HG03025 (cell line): ENCODE data around the gene CYP3A4.
"Not testable (repeated sequence)": the region's sequence is repeated elsewhere in the genome, so short reads cannot be mapped to it uniquely, and the experiment has no call there.

ENCODE experiments used
- ATAC-seq: cut with Tn5 transposase; IDR thresholded peaks from one replicate; pipeline ENCODE4 v1.9.1; 2021; ENCODE audit warnings: mild to moderate bottlenecking, moderate library complexity; ENCODE audit not compliant: unreplicated experiment, low FRiP score

The CYP3A4 gene

GRCh38 chr7:99794585-99795502 lies 10.9 kb upstream of the CYP3A4 start:
- no peak for ATAC-seq

- ATAC-seq, result no peak
Measured at GRCh38 chr7:99793443-99793842, 9.5 kb upstream of the CYP3A4 start.

GRCh38 chr7:99792967-99793366 lies 9.0 kb upstream of the CYP3A4 start:
- ATAC-seq, result no peak

DNA sequence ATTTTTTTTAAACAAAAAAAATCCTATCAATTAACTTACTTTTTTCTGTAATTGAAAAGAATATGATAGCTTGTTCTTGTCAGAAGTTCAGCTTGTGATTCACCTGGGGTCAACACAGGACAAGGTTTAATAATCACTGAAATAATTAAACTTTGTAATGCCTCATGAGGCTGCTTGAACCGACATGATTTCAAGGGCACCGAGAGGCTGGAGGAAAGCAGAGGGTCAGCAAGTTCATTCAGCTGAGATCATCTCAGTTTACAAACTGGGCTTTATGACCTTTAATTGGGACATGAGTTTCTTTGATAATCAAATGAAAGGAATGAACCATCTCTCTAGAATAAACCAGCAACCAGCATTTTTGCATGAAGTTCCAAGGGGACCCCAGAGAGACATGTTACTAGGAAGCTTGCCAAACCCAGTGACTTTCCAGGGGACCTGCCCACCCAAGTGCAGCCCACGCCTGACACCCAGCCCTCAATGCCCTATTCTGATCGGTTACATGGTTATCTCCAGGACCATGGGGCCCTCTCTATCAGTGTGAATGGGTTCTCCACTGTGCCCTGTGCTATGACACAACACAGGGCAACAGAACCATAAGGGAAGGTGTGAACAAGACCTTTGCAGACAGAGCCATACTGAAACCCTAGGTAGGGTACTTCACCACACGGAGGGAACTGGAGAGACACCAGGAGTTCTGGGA lies 7.8 kb upstream of the CYP3A4 start:
- no peak for ATAC-seq

GRCh38 chr7:99791021-99791420 lies 7.0 kb upstream of the CYP3A4 start:
- ATAC-seq, result no peak

DNA sequence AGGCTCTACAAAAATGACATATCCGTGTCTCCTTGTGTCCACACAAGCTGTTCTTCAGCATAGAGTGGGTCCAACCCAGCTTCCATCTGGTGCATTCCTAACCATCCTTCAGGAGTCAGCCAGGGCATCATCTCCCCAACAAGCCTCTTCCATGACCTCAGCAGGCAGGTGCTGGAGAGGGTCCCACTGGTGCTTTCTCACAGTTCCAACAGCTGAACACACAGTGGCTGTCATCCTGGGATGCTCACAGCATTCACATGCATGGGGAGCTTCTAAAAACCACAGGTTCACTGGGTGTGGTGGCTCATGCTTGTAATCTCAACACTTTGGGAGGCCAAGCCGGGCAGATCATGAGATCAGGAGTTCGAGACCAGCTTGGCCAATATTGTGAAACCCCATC lies 6.4 kb upstream of the CYP3A4 start:
- no peak for ATAC-seq

GRCh38 chr7:99789441-99790070 lies 5.6 kb upstream of the CYP3A4 start:
- ATAC-seq, result no peak

DNA sequence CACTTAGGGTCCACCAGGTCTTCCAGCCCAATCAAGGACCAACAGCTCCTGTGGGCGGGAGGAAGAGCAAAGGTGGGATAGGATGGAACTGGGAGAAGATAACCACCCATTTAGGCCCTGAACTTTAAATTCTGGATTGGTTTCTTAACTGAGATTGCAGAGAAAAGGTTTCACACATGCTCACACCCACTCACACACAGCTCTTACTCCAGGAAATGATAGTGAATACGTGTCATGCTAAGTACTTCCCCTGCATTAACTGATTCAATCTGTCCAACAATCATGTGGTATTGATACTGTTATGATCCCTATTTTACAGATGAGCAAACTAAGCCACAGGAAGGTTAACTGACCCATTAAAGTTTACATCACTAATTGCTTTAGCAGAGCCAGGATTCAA lies 4.6 kb upstream of the CYP3A4 start:
- no peak for ATAC-seq

DNA sequence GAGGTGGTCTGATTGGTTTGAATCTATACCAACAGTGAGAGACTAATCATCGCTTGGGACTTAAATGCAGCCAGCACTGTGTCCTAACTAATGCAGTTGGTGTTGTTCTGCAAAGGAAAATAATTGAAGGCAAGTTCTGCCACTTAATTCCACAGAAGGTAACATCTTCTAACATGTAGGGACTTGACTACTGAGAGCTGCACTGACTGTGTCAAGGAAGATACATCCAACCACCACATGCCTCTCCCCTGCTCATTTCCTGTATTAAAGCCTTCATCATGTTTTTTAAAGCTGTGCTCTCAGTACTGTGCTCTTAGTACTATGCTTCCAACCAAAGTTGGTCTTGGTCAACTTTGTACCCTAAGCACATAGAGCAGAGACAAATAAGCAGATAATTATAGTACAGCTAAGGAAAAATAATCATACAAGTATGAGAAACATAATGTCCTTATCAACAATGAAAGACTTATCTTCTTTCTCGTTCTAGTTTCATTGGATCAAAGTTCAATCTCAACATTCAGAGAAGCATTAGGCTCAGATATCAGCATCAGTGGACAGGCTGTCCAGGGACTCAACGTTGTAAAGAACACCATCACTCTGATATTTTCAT lies 2.8 kb upstream of the CYP3A4 start:
- ATAC-seq, result no peak

- not testable (repeated sequence) for ATAC-seq
Measured at GRCh38 chr7:99785654-99786053, 1.7 kb upstream of the CYP3A4 start.

- no peak for ATAC-seq
Measured at GRCh38 chr7:99782012-99782953, 1.7 kb downstream of the CYP3A4 start.

DNA sequence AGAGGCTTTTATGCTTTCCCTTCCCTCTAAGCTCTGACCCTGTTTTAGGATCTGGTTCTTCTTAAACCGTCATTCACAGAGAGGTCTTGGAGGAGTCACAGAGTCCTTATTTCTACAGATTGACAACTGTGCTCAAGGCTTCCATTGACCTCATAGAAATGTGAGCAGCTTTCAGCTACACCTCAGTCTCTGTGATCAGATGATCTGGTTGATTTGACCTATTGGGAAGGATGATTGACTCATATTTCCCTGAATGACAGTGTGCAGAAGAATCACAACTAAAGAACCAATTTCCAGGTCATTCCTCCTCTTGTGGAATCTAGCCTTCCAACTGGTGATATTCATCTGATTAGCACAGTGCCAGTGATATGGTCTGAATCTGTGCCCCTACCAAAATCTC lies 3.4 kb downstream of the CYP3A4 start:
- ATAC-seq, result no peak

DNA sequence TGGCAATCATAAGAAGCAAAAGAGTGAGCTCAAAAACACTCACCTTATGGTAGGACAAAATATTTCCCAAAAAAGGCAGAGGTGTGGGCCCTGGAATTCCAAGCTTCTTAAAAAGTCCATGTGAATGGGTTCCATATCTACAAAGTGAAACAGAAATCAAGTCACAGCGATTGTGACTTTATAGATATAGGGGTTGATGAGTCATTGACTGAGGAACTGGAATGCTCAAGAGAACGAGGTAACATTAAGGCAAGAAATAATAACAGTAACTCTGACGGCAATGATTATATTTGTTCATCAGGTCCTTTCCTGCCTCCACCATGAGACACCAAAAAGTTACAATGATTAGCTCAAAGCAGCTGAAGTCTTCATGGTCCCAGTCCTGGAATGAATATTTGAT lies 4.0 kb downstream of the CYP3A4 start:
- no peak for ATAC-seq

GRCh38 chr7:99778880-99779279 lies 5.1 kb downstream of the CYP3A4 start:
- ATAC-seq, result no peak

- not testable (repeated sequence) for ATAC-seq
Measured at GRCh38 chr7:99773395-99773794, 10.6 kb downstream of the CYP3A4 start.

- no peak for ATAC-seq
Measured at GRCh38 chr7:99772565-99772964, 11.4 kb downstream of the CYP3A4 start.

- not testable (repeated sequence) for ATAC-seq
Measured at GRCh38 chr7:99769494-99769893, 14.5 kb downstream of the CYP3A4 start.

DNA sequence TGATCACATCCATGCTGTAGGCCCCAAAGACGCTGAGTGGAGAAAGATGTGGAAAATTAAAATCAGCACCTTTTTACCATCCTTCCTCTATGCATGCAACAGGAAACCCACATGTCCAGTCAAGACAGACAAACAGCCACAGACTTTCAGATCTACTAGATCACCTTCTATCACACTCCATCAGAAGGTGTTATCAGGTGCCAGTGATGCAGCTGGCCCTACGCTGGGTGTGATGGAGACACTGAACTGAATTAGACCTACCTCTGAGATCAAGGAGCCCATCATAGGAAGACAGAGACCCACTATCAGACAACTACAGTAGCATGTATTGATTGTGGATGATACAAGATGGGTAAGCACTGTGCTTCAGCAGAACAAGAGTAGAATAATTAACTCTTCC lies 15.5 kb downstream of the CYP3A4 start:
- ATAC-seq, result no peak

DNA sequence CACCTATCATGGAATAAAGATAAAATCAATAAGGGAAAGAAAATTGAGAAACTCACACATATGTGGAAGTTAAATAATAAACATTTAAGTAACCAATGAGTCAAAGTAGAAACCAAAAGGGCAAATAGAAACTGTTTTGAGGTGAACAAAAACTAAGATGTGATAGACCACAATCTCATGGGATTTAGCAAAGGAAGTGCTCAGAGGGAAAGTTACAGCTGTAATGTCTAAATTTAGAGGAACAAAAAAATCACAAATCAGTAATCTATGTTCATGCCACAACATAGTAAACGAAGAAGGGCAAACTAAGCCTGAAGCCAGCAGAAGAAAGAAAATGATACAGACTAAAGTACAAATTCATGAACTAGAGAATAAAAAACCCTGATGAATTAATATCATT lies 16.3 kb downstream of the CYP3A4 start:
- no peak for ATAC-seq
